Measurements from ENCODE around the gene NRN1L. TPM values are rescaled to one million over a fixed set of nuclear protein-coding genes. Genes with fewer than 3 reads are reported as not detected.
"Not testable (repeated sequence)": the region's sequence is repeated elsewhere in the genome, so short reads cannot be mapped to it uniquely, and the experiment has no call there.

Gene NRN1L
- 1 to 10 TPM in 1 of 2 donors, under 1 TPM in 1; 0.60 to 1.9 TPM for total RNA-seq

GRCh38 chr16:67884684-67885083 is at the start of gene NRN1L:
Gene NRN1L (plus strand): TSS chr16:67884885. CDS start chr16:67884904, 19 bp downstream.
- H3K27ac Mint-ChIP-seq: no peak within 1 kb of the TSS
- H3K27me3 Mint-ChIP-seq (ENCODE audit: low read depth): no peaks in the 10 kb centered on the region
- H3K4me3 Mint-ChIP-seq: no peak within 1 kb of the TSS
- ATAC-seq (replicated peaks in 1 of 2) (no peak), DNase-seq (no peak)
- H3K4me1 Mint-ChIP-seq (ENCODE audit: low read depth): peaks cover 5% of the 10 kb centered on the region
- no peaks in the 10 kb centered on the region for H3K9me3 Mint-ChIP-seq
- peaks cover 6 to 7% of the 10 kb centered on the region in 2 donors for H3K36me3 Mint-ChIP-seq (ENCODE audit: insufficient read depth in 2 of 2)

GRCh38 chr16:67837190-67837589 is 47.5 kb upstream of the NRN1L start:
- H3K9me3 Mint-ChIP-seq; H3K36me3 Mint-ChIP-seq (ENCODE audit: insufficient read depth in 2 of 2); H3K27me3 Mint-ChIP-seq (ENCODE audit: low read depth); H3K27ac Mint-ChIP-seq; H3K4me3 Mint-ChIP-seq; DNase-seq; ATAC-seq (replicated peaks in 1 of 2): not testable (repeated sequence)
- peaks cover 14% of the 10 kb centered on the region for H3K4me1 Mint-ChIP-seq (ENCODE audit: low read depth)

- no peak for DNase-seq
- Mint-ChIP-seq H3K27ac (no peak overlapping the region), H3K27me3 (ENCODE audit: low read depth) (no peaks in the 10 kb centered on the region), H3K4me3 (no peak overlapping the region), H3K9me3 (no peaks in the 10 kb centered on the region), H3K36me3 (ENCODE audit: insufficient read depth in 2 of 2) (peaks cover 0 to 3% of the 10 kb centered on the region in 2 donors), H3K4me1 (ENCODE audit: low read depth) (peaks cover 12% of the 10 kb centered on the region)
- no peak for ATAC-seq (replicated peaks in 1 of 2)
These were observed 46.9 kb upstream of the NRN1L start for GRCh38 chr16:67837811-67838210.

- Mint-ChIP-seq H3K9me3 (no peaks in the 10 kb centered on the region), H3K27me3 (ENCODE audit: low read depth) (no peaks in the 10 kb centered on the region), H3K4me1 (ENCODE audit: low read depth) (peaks cover 43% of the 10 kb centered on the region), H3K27ac (peak overlapping the region; percentile 81), H3K36me3 (ENCODE audit: insufficient read depth in 2 of 2) (peaks cover 3 to 5% of the 10 kb centered on the region in 2 donors), H3K4me3 (peak overlapping the region; percentile 89 to 91)
- DNase-seq (no peak), ATAC-seq (replicated peaks in 1 of 2) (no peak)
These were observed 43.4 kb upstream of the NRN1L start for GRCh38 chr16:67841198-67841815.

DNA sequence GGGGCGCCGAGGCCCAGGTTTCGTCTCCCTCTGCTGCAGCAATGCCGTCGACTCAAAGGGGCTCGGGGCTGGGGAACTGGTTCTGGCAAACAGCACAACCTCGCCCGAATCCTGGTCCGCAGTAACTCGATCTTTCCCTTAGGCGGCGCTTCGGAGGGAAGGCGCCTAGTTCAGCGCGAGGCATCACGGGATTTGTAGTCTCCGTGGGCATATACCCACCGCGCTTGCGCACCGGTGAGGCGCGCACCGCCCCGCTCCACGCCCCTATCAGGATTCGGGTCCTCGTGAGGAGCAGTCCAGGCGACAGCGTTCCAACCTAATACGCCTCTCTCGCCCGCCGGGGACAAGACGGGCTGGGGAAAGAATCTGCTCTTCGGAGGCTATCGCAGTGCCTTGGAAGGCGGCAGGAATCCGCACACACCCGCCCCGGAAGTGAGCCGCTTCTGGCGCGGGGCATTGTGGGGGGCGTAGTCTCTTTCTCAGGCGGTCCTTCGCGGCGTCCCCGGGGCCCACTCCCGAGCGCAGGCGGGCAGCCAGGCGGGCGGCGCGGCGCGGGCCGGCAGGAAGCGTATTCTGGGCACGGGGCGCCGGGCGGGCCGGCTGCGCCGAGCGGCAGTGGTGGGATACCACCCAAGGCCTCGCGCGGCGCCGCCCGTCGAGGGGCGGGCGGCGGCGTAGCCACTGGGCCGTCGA is 42.7 kb upstream of the NRN1L start, which contains the start of gene THAP11:
THAP11 (plus strand) TSS at position 505 of the 693 bp plus-strand sequence. CDS start 235 bp downstream, outside the sequence.
- Mint-ChIP-seq H3K4me1 (ENCODE audit: low read depth) (peaks cover 43% of the 10 kb centered on the region), H3K9me3 (no peaks in the 10 kb centered on the region), H3K4me3 (peak within 1 kb of the TSS; percentile 92 to 98), H3K27ac (peak within 1 kb of the TSS; percentile 88), H3K36me3 (ENCODE audit: insufficient read depth in 2 of 2) (peaks cover 3 to 5% of the 10 kb centered on the region in 2 donors), H3K27me3 (ENCODE audit: low read depth) (no peaks in the 10 kb centered on the region)
- peak; percentile 95 to 96 for DNase-seq
- peak; percentile 59 for ATAC-seq (replicated peaks in 1 of 2)

DNA sequence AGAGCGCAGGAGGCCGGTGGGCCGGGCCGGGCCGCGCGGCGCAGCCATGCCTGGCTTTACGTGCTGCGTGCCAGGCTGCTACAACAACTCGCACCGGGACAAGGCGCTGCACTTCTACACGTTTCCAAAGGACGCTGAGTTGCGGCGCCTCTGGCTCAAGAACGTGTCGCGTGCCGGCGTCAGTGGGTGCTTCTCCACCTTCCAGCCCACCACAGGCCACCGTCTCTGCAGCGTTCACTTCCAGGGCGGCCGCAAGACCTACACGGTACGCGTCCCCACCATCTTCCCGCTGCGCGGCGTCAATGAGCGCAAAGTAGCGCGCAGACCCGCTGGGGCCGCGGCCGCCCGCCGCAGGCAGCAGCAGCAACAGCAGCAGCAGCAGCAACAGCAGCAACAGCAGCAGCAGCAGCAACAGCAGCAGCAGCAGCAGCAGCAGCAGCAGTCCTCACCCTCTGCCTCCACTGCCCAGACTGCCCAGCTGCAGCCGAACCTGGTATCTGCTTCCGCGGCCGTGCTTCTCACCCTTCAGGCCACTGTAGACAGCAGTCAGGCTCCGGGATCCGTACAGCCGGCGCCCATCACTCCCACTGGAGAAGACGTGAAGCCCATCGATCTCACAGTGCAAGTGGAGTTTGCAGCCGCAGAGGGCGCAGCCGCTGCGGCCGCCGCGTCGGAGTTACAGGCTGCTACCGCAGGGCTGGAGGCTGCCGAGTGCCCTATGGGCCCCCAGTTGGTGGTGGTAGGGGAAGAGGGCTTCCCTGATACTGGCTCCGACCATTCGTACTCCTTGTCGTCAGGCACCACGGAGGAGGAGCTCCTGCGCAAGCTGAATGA is 42.0 kb upstream of the NRN1L start:
- Mint-ChIP-seq H3K9me3 (no peaks in the 10 kb centered on the region), H3K36me3 (ENCODE audit: insufficient read depth in 2 of 2) (peaks cover 3 to 5% of the 10 kb centered on the region in 2 donors), H3K27me3 (ENCODE audit: low read depth) (no peaks in the 10 kb centered on the region), H3K4me3 (peak overlapping the region; percentile 92 to 98), H3K27ac (peak overlapping the region; percentile 88), H3K4me1 (ENCODE audit: low read depth) (peaks cover 47% of the 10 kb centered on the region)
- ATAC-seq (replicated peaks in 1 of 2) (peak; percentile 29 to 35), DNase-seq (peak; percentile 69 to 76)

- DNase-seq: no peak
- H3K9me3 Mint-ChIP-seq: no peaks in the 10 kb centered on the region
- H3K27me3 Mint-ChIP-seq (ENCODE audit: low read depth): no peaks in the 10 kb centered on the region
- H3K36me3 Mint-ChIP-seq (ENCODE audit: insufficient read depth in 2 of 2): peaks cover 3 to 5% of the 10 kb centered on the region in 2 donors
- H3K4me3 Mint-ChIP-seq: peak overlapping the region; percentile 92 to 98
- H3K27ac Mint-ChIP-seq: peak overlapping the region; percentile 89
- H3K4me1 Mint-ChIP-seq (ENCODE audit: low read depth): peaks cover 53% of the 10 kb centered on the region
- ATAC-seq (replicated peaks in 1 of 2): no peak
These were observed 41.3 kb upstream of the NRN1L start for GRCh38 chr16:67843343-67843765.

- H3K4me1 Mint-ChIP-seq (ENCODE audit: low read depth): peaks cover 55% of the 10 kb centered on the region
- H3K27me3 Mint-ChIP-seq (ENCODE audit: low read depth): no peaks in the 10 kb centered on the region
- ATAC-seq (replicated peaks in 1 of 2): no peak
These were observed 40.2 kb upstream of the NRN1L start for GRCh38 chr16:67844497-67844896.

DNA sequence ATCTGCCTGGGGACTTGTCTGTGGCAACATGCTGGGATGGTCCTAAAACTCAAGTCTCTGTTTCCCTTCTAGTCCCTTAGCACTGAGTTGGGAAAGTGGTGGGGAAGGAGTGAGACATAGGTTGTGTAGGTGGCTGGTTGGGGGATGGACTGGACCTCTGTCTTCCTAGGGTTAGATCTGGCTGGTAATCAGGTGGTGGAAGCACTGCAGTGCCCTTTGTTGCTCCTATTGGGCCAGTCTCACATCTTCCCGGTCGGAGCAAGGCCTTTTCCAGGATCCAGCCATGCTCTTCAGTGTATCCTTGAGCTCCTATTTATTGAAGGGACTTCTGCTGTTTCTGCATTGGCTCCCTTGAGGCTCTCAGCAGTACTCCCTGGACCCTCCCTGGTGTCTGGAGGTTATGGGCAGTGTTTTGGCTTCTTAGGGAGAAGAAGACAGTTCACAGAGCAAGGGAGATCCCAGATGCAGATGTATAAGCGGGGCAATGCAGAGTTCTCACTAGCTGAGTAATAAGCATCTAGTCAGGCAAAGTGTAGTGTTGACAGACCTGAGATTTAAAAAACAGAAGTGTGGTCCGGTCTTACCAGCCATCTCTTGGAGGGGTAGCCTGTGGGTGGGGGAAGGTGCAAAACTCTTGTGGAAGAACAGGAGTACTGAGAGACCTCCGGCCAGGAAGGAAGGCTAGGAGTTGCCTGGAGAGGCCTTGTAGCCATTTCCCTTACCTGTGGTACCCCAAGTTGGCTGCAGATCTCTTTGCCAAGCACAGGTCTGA is 39.2 kb upstream of the NRN1L start:
- DNase-seq: no peak
- Mint-ChIP-seq H3K27ac (peak overlapping the region; percentile 95), H3K4me1 (ENCODE audit: low read depth) (peaks cover 62% of the 10 kb centered on the region), H3K27me3 (ENCODE audit: low read depth) (no peaks in the 10 kb centered on the region), H3K9me3 (no peaks in the 10 kb centered on the region), H3K4me3 (peak overlapping the region; percentile 98 to 100), H3K36me3 (ENCODE audit: insufficient read depth in 2 of 2) (peaks cover 5% of the 10 kb centered on the region in 2 donors)
- ATAC-seq (replicated peaks in 1 of 2): no peak

More at GRCh38 chr16:67844497-67844896, 40.2 kb upstream of the NRN1L start:
- Mint-ChIP-seq H3K9me3 (no peaks in the 10 kb centered on the region), H3K4me3 (peak overlapping the region; percentile 98 to 100), H3K36me3 (ENCODE audit: insufficient read depth in 2 of 2) (peaks cover 3 to 5% of the 10 kb centered on the region in 2 donors), H3K27ac (peak overlapping the region; percentile 75)
- DNase-seq: no peak

DNA sequence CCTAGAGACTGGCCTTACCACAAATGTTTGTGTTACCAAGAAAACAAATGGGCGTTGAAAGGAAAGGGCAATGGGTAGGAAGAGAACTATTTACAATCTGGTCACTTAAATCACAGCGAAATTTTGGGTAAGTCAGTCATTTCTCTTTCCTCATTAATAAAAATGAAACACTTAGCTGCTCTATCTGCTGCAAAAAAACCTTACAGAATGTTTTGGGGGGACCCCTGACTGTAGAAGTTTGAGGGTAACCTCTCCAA is 38.7 kb upstream of the NRN1L start:
- Mint-ChIP-seq H3K36me3 (ENCODE audit: insufficient read depth in 2 of 2) (peaks cover 5% of the 10 kb centered on the region in 2 donors), H3K4me1 (ENCODE audit: low read depth) (peaks cover 62% of the 10 kb centered on the region), H3K9me3 (no peaks in the 10 kb centered on the region), H3K27me3 (ENCODE audit: low read depth) (no peaks in the 10 kb centered on the region), H3K4me3 (peak overlapping the region; percentile 98 to 100), H3K27ac (peak overlapping the region; percentile 95)
- ATAC-seq (replicated peaks in 1 of 2) (no peak), DNase-seq (no peak)

GRCh38 chr16:67846320-67847063 is 38.2 kb upstream of the NRN1L start, which contains the start of gene NUTF2:
Gene NUTF2 (plus strand): TSS chr16:67846933. CDS start chr16:67865131, 18,198 bp downstream.
- Mint-ChIP-seq H3K36me3 (ENCODE audit: insufficient read depth in 2 of 2) (peaks cover 5% of the 10 kb centered on the region in 2 donors), H3K27me3 (ENCODE audit: low read depth) (no peaks in the 10 kb centered on the region), H3K4me3 (peak within 1 kb of the TSS; percentile 98 to 100), H3K4me1 (ENCODE audit: low read depth) (peaks cover 59% of the 10 kb centered on the region), H3K27ac (peak within 1 kb of the TSS; percentile 95), H3K9me3 (no peaks in the 10 kb centered on the region)
- peak; percentile 72 to 73 for ATAC-seq (replicated peaks in 1 of 2)
- peak; percentile 97 for DNase-seq
